Large intestine (tissue), 3 donors: Measurements from ENCODE around the gene ADAR. TPM values are rescaled to one million over a fixed set of nuclear protein-coding genes. Genes with fewer than 3 reads are reported as not detected.

ENCODE experiments used
- DNase-seq, 2 donors: peaks; one replicate each; pipeline versions ENCODE4 v3.0.0 to v3.0.0-alpha.2; 2013
- H3K27ac ChIP-seq: one replicate; pipeline ENCODE4 v1.5.1; 2013; ENCODE audit warnings: low read length
- H3K27me3 ChIP-seq: 2 replicates; pipeline ENCODE4 v1.6.1; 2013; ENCODE audit warnings: low read length; ENCODE audit not compliant: control insufficient read depth, insufficient read depth
- H3K36me3 ChIP-seq: 2 replicates; pipeline ENCODE4 v1.6.1; 2013; ENCODE audit warnings: low read length; ENCODE audit not compliant: control insufficient read depth, insufficient read depth
- H3K4me1 ChIP-seq: one replicate; pipeline ENCODE4 v1.6.1; 2013; ENCODE audit warnings: low read length; ENCODE audit not compliant: control insufficient read depth, insufficient read depth
- H3K4me3 ChIP-seq: one replicate; pipeline ENCODE4 v1.5.1; 2013; ENCODE audit warnings: low read length
- H3K9me3 ChIP-seq: one replicate; pipeline ENCODE4 v1.6.1; 2013; ENCODE audit warnings: mild to moderate bottlenecking, low read depth, low read length, moderate library complexity; ENCODE audit not compliant: control insufficient read depth
- WGBS: methylation state at CpG from one replicate; pipeline ENCODE4 v1.1.5; 2013; ENCODE audit warnings: low lambda C conversion rate; ENCODE audit not compliant: insufficient coverage; 5-methylcytosine and 5-hydroxymethylcytosine counted together
- polyA plus RNA-seq: library from polyadenylated mRNA; unstranded; fragments of 120-200 nt; gene quantifications from one replicate; pipeline ENCODE4 v1.2.1, GENCODE V29; 2013

Gene ADAR
- polyA plus RNA-seq, 1 donor: 123 TPM

DNA sequence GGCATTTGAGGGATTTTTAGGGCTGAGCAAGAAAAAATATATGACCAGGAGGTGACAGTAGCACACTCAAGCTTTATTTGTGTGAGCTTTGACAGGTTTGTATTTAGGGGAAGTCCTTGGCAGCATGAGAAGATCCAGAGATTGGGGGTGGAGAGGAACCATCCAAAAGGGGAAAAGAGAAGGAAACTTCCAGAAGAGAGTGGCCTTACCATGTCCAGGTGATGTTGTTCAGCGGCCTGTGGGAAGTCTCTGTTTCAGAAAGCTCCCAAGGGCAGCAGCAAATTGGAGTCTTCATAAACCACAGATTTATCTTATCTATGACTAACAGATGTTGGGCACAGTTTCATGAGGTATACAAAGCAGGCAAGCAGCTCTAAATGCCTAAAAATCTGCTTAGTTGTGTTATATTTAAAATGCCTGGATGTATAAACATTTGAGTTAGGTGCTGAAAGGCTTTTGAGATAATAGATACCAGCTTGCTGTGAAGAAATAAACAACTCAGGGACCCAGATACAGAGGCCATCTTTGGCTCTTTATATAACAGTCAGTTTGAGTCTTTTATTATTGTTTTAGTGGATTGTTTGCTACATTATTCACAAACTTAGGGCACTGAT, 21.2 kb upstream of the ADAR start:
- peaks cover 6% of the 10 kb centered on the region for H3K4me1 ChIP-seq
- no peak overlapping the region for H3K27ac ChIP-seq
- H3K9me3 ChIP-seq: no peaks in the 10 kb centered on the region
- no peak for DNase-seq
- peaks cover 3% of the 10 kb centered on the region for H3K27me3 ChIP-seq
- WGBS: no CpG with 5 or more reads among the region's 1 CpG
- no peaks in the 10 kb centered on the region for H3K36me3 ChIP-seq
- no peak overlapping the region for H3K4me3 ChIP-seq

DNA sequence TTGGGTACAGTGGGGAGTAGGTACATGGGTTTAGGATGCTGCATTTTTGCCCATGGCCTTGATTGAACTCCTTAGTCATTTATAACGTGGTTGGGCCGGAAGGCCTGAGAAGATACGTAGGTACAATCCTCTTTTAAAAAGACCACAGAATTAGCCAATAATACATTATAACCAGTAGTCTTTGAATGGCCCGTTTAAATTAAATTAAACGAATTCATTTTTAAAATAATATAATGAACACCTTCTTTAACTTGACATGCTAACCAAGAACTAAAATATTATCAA, 20.1 kb upstream of the ADAR start:
- Histone ChIP-seq H3K4me1 (peaks cover 6% of the 10 kb centered on the region), H3K27ac (peak overlapping the region; percentile 94), H3K27me3 (peaks cover 3% of the 10 kb centered on the region), H3K9me3 (no peaks in the 10 kb centered on the region), H3K4me3 (peak overlapping the region; percentile 87), H3K36me3 (no peaks in the 10 kb centered on the region)
- WGBS: no CpG with 5 or more reads among the region's 5 CpGs
- no peak for DNase-seq

DNA sequence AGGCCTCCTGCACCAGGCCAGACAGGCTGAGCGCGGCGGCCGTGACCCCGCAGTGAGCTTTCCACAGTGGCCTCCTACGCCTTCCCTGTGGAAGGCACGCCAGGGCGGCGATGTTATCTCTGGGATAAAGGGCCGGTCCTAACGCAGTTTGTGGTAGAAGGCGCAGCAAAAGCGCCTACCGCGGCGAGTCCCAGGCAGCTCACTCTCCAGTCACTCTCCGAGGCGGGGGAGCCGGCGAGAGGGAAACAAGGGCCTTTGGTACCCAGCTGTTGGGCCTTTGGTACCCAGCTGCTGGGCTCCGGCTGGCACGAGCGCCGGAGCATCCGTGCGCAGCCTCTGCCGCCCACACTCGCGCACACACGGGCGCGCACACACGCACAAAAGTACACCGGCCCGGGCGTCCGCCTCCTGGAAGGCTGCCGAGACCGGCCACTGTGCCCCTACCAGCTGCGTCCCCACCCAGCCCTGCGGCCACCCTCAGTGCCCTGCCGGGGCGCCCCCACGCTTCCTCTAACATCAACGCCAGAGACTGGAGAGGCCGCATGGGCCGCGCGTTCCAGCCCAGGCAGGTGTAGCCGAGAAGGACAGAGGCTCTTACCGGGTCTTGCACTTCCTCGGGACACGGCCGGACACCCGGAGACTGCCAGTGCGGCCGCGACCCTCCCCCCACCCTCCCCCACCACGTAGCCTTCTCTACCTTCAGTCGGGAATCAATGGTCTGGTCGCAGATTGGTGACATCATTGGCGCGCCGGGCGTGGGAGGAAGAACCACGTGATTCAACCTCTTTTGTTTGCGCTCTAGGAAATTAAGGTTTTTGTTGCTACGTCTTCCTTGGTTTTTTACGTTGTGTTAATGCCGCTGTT, 19.5 kb upstream of the ADAR start:
- peaks cover under 1% of the 10 kb centered on the region for H3K36me3 ChIP-seq
- DNase-seq: peak; percentile 84 to 92
- 0% methylated on average over 3 of the region's 70 CpGs for WGBS
- no peaks in the 10 kb centered on the region for H3K27me3 ChIP-seq
- peak overlapping the region; percentile 94 for H3K27ac ChIP-seq
- H3K4me3 ChIP-seq: peak overlapping the region; percentile 87
- H3K4me1 ChIP-seq: peaks cover 6% of the 10 kb centered on the region
- H3K9me3 ChIP-seq: no peaks in the 10 kb centered on the region

DNA sequence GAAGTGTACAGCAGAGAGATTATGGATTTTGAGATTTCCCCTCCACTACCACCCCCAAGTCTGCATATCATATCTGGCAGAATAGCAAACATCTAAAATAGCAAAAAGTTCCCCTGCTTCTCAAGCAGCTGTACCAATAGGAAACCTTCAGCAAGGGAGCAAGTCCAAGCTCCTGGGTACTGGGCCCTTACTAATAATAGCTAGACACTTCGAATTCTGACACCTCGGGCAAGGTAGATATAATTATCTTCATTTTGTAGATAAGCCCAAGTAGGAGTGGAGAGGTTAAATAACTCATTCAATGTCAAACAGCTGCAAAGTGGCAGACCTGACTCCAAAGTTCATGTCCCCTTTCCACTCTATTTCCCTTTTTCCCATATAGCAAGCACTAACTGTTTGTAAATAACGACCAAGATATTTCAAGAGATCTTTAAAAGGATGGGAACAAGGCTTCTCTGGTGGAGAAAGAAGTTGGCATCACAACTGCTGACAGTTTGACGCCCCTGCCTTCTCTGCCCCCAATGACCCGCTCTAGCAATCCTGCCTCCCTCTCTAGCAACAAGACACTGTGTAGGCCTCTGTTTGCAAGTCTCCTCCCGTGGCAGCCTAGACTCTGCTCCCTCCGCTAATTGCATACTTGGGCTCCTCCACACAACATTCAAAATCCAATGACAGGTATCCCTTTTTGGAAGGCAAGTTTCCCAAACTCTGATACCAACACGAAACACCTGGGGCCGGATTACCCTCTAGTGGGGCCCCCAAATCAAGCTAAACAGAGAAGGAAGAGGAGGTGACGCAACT, 18.7 kb upstream of the ADAR start:
- WGBS: 0% methylated on average over 2 of the region's 10 CpGs
- no peaks in the 10 kb centered on the region for H3K27me3 ChIP-seq

DNA sequence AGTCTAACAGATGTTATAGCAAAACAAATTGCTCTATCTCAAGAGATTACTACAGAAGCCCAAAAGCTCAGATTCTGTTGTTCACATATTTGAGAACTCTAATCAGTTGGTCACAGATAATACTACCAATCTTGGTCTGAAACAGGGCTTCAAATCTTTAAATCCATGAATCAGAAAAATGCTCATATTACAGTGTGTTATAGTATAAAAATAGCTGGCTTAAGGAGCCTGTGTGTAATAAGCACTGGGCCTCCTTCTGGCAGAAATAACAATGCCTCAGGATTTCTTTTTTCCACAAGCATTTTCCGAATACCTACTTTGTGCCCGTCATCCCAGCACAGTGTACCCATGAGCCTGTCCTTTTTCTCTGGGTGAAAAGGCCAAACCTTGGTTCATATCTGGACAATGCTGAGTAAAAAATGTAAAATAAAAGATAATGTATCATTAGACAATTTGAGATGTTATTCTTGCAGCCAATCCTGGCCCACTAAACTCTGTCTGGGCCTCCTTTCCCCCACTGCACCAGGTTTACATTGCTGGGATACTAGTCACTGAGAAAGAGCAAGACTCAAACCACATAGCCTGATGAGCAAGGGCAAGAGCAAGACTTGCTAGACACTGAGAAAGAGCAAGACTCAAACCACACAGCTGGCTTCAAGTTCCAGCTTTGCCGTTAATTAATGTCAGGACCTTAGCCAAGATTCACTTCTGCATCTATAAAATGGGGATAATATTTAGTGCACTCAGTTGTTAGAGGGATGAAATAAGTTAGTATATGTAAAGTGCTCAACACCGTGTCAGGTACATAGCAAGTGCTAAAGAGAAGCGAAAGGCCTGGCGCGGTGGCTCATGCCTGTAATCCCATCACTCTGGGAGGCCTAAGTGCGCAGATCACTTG, 17.0 kb upstream of the ADAR start:
- 100% methylated on average over 1 of the region's 8 CpGs for WGBS
- peaks cover 6% of the 10 kb centered on the region for H3K4me1 ChIP-seq

More for the DNA sequence above, 18.7 kb upstream of the ADAR start:
- peak; percentile 40 to 84 for DNase-seq
- Histone ChIP-seq H3K4me1 (peaks cover 6% of the 10 kb centered on the region), H3K36me3 (peaks cover 2% of the 10 kb centered on the region), H3K9me3 (no peaks in the 10 kb centered on the region), H3K4me3 (peak overlapping the region; percentile 87), H3K27ac (peak overlapping the region; percentile 94)

DNA sequence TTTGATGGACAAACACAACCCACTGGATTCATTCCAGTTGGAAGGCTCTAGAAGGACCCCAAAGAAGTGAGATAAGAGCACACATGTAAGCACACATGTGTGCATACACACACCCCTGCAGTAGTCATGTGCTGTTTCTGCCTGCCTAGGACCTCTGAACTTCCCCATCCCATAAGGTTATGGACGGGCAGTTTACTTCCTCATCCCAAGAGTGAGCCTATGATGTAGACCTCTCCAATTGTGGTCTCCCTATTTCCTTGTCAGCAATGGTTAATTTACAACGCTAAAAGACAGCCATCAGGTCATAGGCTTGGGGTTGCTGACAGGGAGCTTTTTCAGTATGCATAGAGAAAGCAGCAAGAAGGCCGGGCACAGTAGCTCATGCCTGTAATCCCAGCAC, 15.4 kb upstream of the ADAR start:
- Histone ChIP-seq H3K36me3 (peaks cover 2% of the 10 kb centered on the region), H3K27ac (no peak overlapping the region), H3K4me1 (peaks cover 6% of the 10 kb centered on the region), H3K27me3 (no peaks in the 10 kb centered on the region), H3K9me3 (no peaks in the 10 kb centered on the region), H3K4me3 (no peak overlapping the region)
- WGBS: no CpG with 5 or more reads among the region's 3 CpGs
- DNase-seq: no peak

More for the DNA sequence above, 17.0 kb upstream of the ADAR start:
- H3K36me3 ChIP-seq: peaks cover 2% of the 10 kb centered on the region
- DNase-seq: no peak
- no peaks in the 10 kb centered on the region for H3K27me3 ChIP-seq
- no peak overlapping the region for H3K4me3 ChIP-seq
- no peaks in the 10 kb centered on the region for H3K9me3 ChIP-seq
- no peak overlapping the region for H3K27ac ChIP-seq

DNA sequence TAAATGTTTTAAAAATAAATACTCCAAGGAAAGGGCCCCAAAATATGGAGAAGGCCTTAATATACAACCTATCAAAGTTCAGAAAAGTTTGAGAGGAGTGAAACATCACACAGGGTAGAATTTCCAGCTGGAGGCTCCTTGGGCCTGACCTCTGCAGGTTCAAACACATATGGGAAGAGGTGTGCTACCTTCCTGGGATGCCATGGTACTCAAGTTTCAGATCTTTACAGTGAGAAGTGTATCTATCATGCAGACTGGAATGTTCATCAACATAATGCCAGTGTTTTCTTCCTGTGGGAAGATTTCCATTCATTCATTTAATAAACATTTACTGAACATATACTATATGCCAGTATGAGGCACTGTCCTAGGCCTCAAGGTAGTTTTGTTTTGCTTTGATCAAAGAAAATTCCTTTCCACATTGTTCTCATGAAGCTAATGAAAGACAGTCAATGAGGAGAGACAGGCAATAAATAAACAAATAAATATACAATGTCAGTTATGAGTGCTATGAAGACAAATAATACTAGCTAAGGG, 14.6 kb upstream of the ADAR start:
- H3K9me3 ChIP-seq: no peaks in the 10 kb centered on the region
- no peaks in the 10 kb centered on the region for H3K27me3 ChIP-seq
- no peak overlapping the region for H3K4me3 ChIP-seq
- H3K4me1 ChIP-seq: peaks cover 6% of the 10 kb centered on the region
- H3K27ac ChIP-seq: no peak overlapping the region
- DNase-seq: no peak
- H3K36me3 ChIP-seq: peaks cover 2% of the 10 kb centered on the region

DNA sequence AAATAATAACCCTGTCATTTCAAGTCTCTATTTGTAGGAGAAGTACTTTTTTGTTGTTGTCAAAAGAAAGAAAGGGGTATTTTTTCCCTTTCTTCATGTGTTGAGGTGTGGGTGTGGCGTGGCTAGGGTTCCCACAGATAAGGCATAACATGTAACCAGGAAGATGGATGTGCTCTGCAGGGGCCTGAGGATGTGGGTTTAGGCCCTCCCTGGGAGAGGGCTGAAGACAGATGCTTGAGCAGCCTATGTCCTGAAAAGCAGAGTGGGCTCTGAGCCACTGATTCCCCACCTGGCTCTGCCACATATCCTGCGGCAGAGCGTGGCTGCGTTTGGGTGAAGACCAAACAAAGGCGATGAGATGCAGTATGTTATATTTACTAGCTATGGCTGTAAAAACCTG, 13.9 kb upstream of the ADAR start:
- no CpG with 5 or more reads among the region's 5 CpGs for WGBS
- Histone ChIP-seq H3K27ac (no peak overlapping the region), H3K36me3 (peaks cover 2% of the 10 kb centered on the region), H3K27me3 (no peaks in the 10 kb centered on the region), H3K4me3 (no peak overlapping the region), H3K9me3 (no peaks in the 10 kb centered on the region), H3K4me1 (peaks cover 6% of the 10 kb centered on the region)
- no peak for DNase-seq

DNA sequence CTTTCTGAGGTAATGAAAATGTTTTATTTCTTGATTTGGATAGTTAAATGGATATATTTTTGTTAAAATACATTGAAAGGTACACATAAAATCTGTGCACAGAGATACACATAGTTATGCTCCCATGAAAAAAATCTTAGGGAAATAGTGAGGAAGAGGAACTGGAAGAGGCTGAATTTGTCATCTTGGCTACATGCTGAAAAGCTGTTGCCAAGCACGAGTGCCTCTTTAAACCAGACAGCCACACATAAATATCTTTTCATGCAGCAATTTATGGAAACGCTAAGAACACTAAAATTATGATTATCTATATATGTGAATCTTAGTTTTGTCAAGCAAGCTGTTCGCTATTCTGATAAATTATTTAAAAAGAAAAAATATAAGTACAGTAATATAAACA, 12.8 kb upstream of the ADAR start:
- Histone ChIP-seq H3K4me1 (no peaks in the 10 kb centered on the region), H3K27me3 (no peaks in the 10 kb centered on the region), H3K9me3 (no peaks in the 10 kb centered on the region), H3K4me3 (no peak overlapping the region), H3K36me3 (peaks cover 2% of the 10 kb centered on the region), H3K27ac (no peak overlapping the region)
- no CpG with 5 or more reads among the region's 3 CpGs for WGBS
- DNase-seq: no peak
